NT2/D1 (cell line): ENCODE results near the gene ABHD4.
"Not testable (repeated sequence)": the region's sequence is repeated elsewhere in the genome, so short reads cannot be mapped to it uniquely, and the experiment has no call there.

Experiments used
- DNase-seq: peaks from one replicate; pipeline ENCODE4 v3.0.0-alpha.2; 2011; ENCODE audit warnings: low read depth, low spot score
- H3K27me3 ChIP-seq: 2 replicates; pipeline ENCODE4 v1.6.0; 2011; ENCODE audit warnings: mild to moderate bottlenecking; ENCODE audit not compliant: insufficient read length, insufficient read depth
- H3K36me3 ChIP-seq: 2 replicates; pipeline ENCODE4 v1.6.1; 2011; ENCODE audit warnings: mild to moderate bottlenecking, low read length, mixed read lengths; ENCODE audit not compliant: insufficient read depth, insufficient read length
- H3K4me1 ChIP-seq: 2 replicates; pipeline ENCODE4 v1.5.1; 2011; ENCODE audit not compliant: insufficient read depth, insufficient read length
- H3K4me3 ChIP-seq: 2 replicates; pipeline ENCODE4 v1.5.1; 2011; ENCODE audit warnings: low read depth; ENCODE audit not compliant: insufficient read length
- H3K9ac ChIP-seq: 2 replicates; pipeline ENCODE4 v1.6.0; 2011; ENCODE audit warnings: low read depth; ENCODE audit not compliant: insufficient read length
- H3K9me3 ChIP-seq: 2 replicates; pipeline ENCODE4 v1.5.1; 2011; ENCODE audit warnings: mild to moderate bottlenecking, low read length; ENCODE audit not compliant: insufficient read depth
- SUZ12 ChIP-seq: IDR thresholded peaks from 2 replicates; pipeline ENCODE4 v1.6.1; 2011; ENCODE audit not compliant: insufficient read length, insufficient read depth; ENCODE audit errors: extremely low read depth
- YY1 ChIP-seq: IDR thresholded peaks from 2 replicates; pipeline ENCODE4 v1.6.1; 2011; ENCODE audit not compliant: insufficient read length, insufficient read depth
- ZNF274 ChIP-seq: IDR thresholded peaks from 2 replicates; pipeline ENCODE4 v1.6.1; 2011; ENCODE audit warnings: mild to moderate bottlenecking, low read depth, low read length

Gene ABHD4

GRCh38 chr14:22564463-22564862 lies 33.6 kb upstream of the ABHD4 start:
- no peaks in the 10 kb centered on the region for H3K9me3 ChIP-seq
- no peak for DNase-seq
- H3K9ac ChIP-seq = no peak overlapping the region
- TF ChIP-seq YY1 = no peak
- TF ChIP-seq SUZ12 = no peak
- TF ChIP-seq ZNF274 = no peak
- H3K36me3 ChIP-seq = peaks cover 52% of the 10 kb centered on the region
- no peaks in the 10 kb centered on the region for H3K27me3 ChIP-seq
- no peaks in the 10 kb centered on the region for H3K4me1 ChIP-seq
- no peak overlapping the region for H3K4me3 ChIP-seq

GRCh38 chr14:22565391-22565945 lies 32.6 kb upstream of the ABHD4 start:
- Histone ChIP-seq H3K9ac (no peak overlapping the region), H3K4me1 (no peaks in the 10 kb centered on the region), H3K36me3 (peaks cover 52% of the 10 kb centered on the region)

GRCh38 chr14:22566266-22566665 lies 31.8 kb upstream of the ABHD4 start:
- peaks cover 52% of the 10 kb centered on the region for H3K36me3 ChIP-seq
- H3K9ac ChIP-seq, H3K4me1 ChIP-seq: not testable (repeated sequence)

More at GRCh38 chr14:22565391-22565945, 32.6 kb upstream of the ABHD4 start:
- Histone ChIP-seq H3K9me3 (no peaks in the 10 kb centered on the region), H3K4me3 (no peak overlapping the region), H3K27me3 (no peaks in the 10 kb centered on the region)
- TF ChIP-seq ZNF274 (no peak), SUZ12 (no peak), YY1 (no peak)
- no peak for DNase-seq

GRCh38 chr14:22566845-22567244 lies 31.3 kb upstream of the ABHD4 start:
- H3K27me3 ChIP-seq = no peaks in the 10 kb centered on the region
- H3K36me3 ChIP-seq = peaks cover 52% of the 10 kb centered on the region
- no peak overlapping the region for H3K9ac ChIP-seq
- H3K4me3 ChIP-seq = no peak overlapping the region
- TF ChIP-seq SUZ12 = no peak
- TF ChIP-seq ZNF274 = no peak
- TF ChIP-seq YY1 = no peak
- H3K9me3 ChIP-seq = no peaks in the 10 kb centered on the region
- DNase-seq = no peak
- H3K4me1 ChIP-seq = no peaks in the 10 kb centered on the region

More at GRCh38 chr14:22566266-22566665, 31.8 kb upstream of the ABHD4 start:
- H3K4me3 ChIP-seq, H3K9me3 ChIP-seq, H3K27me3 ChIP-seq, DNase-seq: not testable (repeated sequence)

GRCh38 chr14:22567437-22567836 lies 30.7 kb upstream of the ABHD4 start:
- H3K36me3 ChIP-seq = peaks cover 58% of the 10 kb centered on the region
- no peak for DNase-seq
- no peaks in the 10 kb centered on the region for H3K27me3 ChIP-seq
- H3K9me3 ChIP-seq = no peaks in the 10 kb centered on the region
- no peak overlapping the region for H3K9ac ChIP-seq
- TF ChIP-seq YY1 (no peak), SUZ12 (no peak), ZNF274 (no peak)
- H3K4me1 ChIP-seq = no peaks in the 10 kb centered on the region
- no peak overlapping the region for H3K4me3 ChIP-seq

- H3K4me1 ChIP-seq = no peaks in the 10 kb centered on the region
- no peak for DNase-seq
- H3K27me3 ChIP-seq = no peaks in the 10 kb centered on the region
- H3K9me3 ChIP-seq = no peaks in the 10 kb centered on the region
- H3K9ac ChIP-seq = no peak overlapping the region
- no peak overlapping the region for H3K4me3 ChIP-seq
- no peak for TF ChIP-seq ZNF274
- no peak for TF ChIP-seq YY1
- no peak for TF ChIP-seq SUZ12
- H3K36me3 ChIP-seq = peaks cover 62% of the 10 kb centered on the region
These were observed 28.9 kb upstream of the ABHD4 start for GRCh38 chr14:22569106-22569736.

GRCh38 chr14:22569737-22570131 lies 28.4 kb upstream of the ABHD4 start:
- Histone ChIP-seq H3K36me3 (peaks cover 62% of the 10 kb centered on the region), H3K4me1 (no peaks in the 10 kb centered on the region), H3K4me3 (no peak overlapping the region), H3K27me3 (no peaks in the 10 kb centered on the region), H3K9ac (no peak overlapping the region), H3K9me3 (no peaks in the 10 kb centered on the region)
- no peak for TF ChIP-seq SUZ12
- no peak for TF ChIP-seq YY1
- no peak for TF ChIP-seq ZNF274
- no peak for DNase-seq
